ENCODE measurements around the gene PBX1. TPM values are rescaled to one million over a fixed set of nuclear protein-coding genes. Genes with fewer than 3 reads are reported as not detected.

Gene PBX1
- total and polyA plus RNA-seq, 4 donors: 7.8 to 112 (median 33.5) TPM

GRCh38 chr1:164693564-164694359 lies 134.8 kb downstream of the PBX1 start:
- peaks cover 0 to 3% (median 1%) of the 10 kb centered on the region in 5 donors for H3K4me1 ChIP-seq (ENCODE audit: control insufficient read depth in 5 of 5, insufficient read depth in 5 of 5, low read length in 5 of 5)

GRCh38 chr1:164694505-164694904 lies 135.5 kb downstream of the PBX1 start:
- no peaks in the 10 kb centered on the region for H3K27me3 ChIP-seq (ENCODE audit: control insufficient read depth in 3 of 3, insufficient read depth in 3 of 3, low read length in 2 of 3)
- H3K36me3 ChIP-seq (ENCODE audit: control insufficient read depth in 4 of 4, insufficient read depth in 4 of 4, low read length in 4 of 4): peaks cover 0 to 11% (median 0%) of the 10 kb centered on the region in 4 donors
- ATAC-seq (ENCODE audit: insufficient read depth, low FRiP score) (no peak), DNase-seq (no peak)
- no peak overlapping the region for H3K27ac ChIP-seq (ENCODE audit: low read depth in 1 of 2, low read length in 1 of 2)
- H3K4me1 ChIP-seq (ENCODE audit: control insufficient read depth in 5 of 5, insufficient read depth in 5 of 5, low read length in 5 of 5): peaks cover 0 to 4% (median 1%) of the 10 kb centered on the region in 5 donors
- no peak overlapping the region for H3K4me3 ChIP-seq
- no peak overlapping the region for H3K9ac ChIP-seq (ENCODE audit: insufficient read depth in 1 of 2, low read length in 2 of 2)
- WGBS, 2 donors: 96% methylated on average over 2 of the region's 2 CpGs
- TF ChIP-seq CTCF (IDR thresholded peaks at IDR 0.05; ENCODE audit: control extremely low read depth, extremely low read depth): no peak
- H3K9me3 ChIP-seq (ENCODE audit: control insufficient read depth in 4 of 4, insufficient read depth in 3 of 4, low read length in 3 of 4): no peaks in the 10 kb centered on the region

More at GRCh38 chr1:164693564-164694359, 134.8 kb downstream of the PBX1 start:
- DNase-seq (no peak), ATAC-seq (ENCODE audit: insufficient read depth, low FRiP score) (no peak)
- no peak for TF ChIP-seq CTCF (IDR thresholded peaks at IDR 0.05; ENCODE audit: control extremely low read depth, extremely low read depth)
- no peak overlapping the region for H3K27ac ChIP-seq (ENCODE audit: low read depth in 1 of 2, low read length in 1 of 2)
- no peak overlapping the region for H3K4me3 ChIP-seq
- H3K27me3 ChIP-seq (ENCODE audit: control insufficient read depth in 3 of 3, insufficient read depth in 3 of 3, low read length in 2 of 3): no peaks in the 10 kb centered on the region
- H3K36me3 ChIP-seq (ENCODE audit: control insufficient read depth in 4 of 4, insufficient read depth in 4 of 4, low read length in 4 of 4): peaks cover 0 to 11% (median 0%) of the 10 kb centered on the region in 4 donors
- WGBS, 2 donors: 62 to 88% methylated on average over 4 of the region's 4 CpGs
- no peaks in the 10 kb centered on the region for H3K9me3 ChIP-seq (ENCODE audit: control insufficient read depth in 4 of 4, insufficient read depth in 3 of 4, low read length in 3 of 4)
- no peak overlapping the region for H3K9ac ChIP-seq (ENCODE audit: insufficient read depth in 1 of 2, low read length in 2 of 2)

GRCh38 chr1:164695956-164696665 lies 137.1 kb downstream of the PBX1 start:
- peaks cover 0 to 11% (median 0%) of the 10 kb centered on the region in 4 donors for H3K36me3 ChIP-seq (ENCODE audit: control insufficient read depth in 4 of 4, insufficient read depth in 4 of 4, low read length in 4 of 4)
- no peak overlapping the region for H3K4me3 ChIP-seq
- H3K9me3 ChIP-seq (ENCODE audit: control insufficient read depth in 4 of 4, insufficient read depth in 3 of 4, low read length in 3 of 4): no peaks in the 10 kb centered on the region
- ATAC-seq (ENCODE audit: insufficient read depth, low FRiP score): no peak
- no peaks in the 10 kb centered on the region for H3K27me3 ChIP-seq (ENCODE audit: control insufficient read depth in 3 of 3, insufficient read depth in 3 of 3, low read length in 2 of 3)
- no peak for TF ChIP-seq CTCF (IDR thresholded peaks at IDR 0.05; ENCODE audit: control extremely low read depth, extremely low read depth)
- H3K27ac ChIP-seq (ENCODE audit: low read depth in 1 of 2, low read length in 1 of 2): no peak overlapping the region
- 83 to 93% methylated on average over 5 of the region's 5 CpGs for WGBS, 2 donors
- DNase-seq: no peak
- peaks cover 0 to 8% (median 0%) of the 10 kb centered on the region in 5 donors for H3K4me1 ChIP-seq (ENCODE audit: control insufficient read depth in 5 of 5, insufficient read depth in 5 of 5, low read length in 5 of 5)
- no peak overlapping the region for H3K9ac ChIP-seq (ENCODE audit: insufficient read depth in 1 of 2, low read length in 2 of 2)

All from lung (tissue), 12 donors.